GM21381 (cell line): ENCODE data around the gene IMPACT.

Source experiments
- ATAC-seq: cut with Tn5 transposase; IDR thresholded peaks from one replicate; pipeline ENCODE4 v1.9.1; 2021; ENCODE audit warnings: mild to moderate bottlenecking, moderate library complexity; ENCODE audit not compliant: unreplicated experiment

The IMPACT gene

GRCh38 chr18:24426398-24427294 lies at the start of gene IMPACT:
IMPACT (plus strand) TSS chr18:24426670; CDS start chr18:24426757, 87 bp downstream.
- peak; percentile 89 for ATAC-seq

GRCh38 chr18:24378598-24378997 lies 47.9 kb upstream of the IMPACT start:
- no peak for ATAC-seq

DNA sequence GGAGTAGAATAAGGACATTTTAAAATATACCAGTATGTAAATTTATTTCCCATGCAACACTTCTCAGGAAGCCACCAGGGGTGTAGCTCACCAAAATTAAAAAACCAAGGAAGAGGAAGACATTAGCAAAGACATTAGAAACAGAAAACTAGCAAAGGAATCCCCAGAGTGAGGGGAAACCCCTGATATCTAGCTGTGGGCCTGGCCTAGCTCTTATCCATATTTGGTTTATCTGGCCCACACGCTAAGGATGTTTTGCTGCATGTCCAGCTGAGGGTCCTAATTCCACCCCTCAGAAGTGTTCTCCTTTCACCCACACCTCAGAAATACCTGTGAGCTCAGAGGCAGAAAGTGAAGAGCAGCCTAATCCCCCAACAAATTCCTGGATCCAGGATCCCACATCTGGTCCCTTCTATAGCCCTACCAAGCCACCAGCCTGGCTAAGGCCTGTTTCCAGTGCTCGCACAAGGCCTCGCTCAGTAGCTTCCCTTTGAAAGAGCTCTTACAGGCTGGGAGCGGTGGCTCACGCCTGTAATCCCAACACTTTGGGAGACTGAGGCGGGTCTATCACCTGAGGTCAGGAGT lies 46.2 kb upstream of the IMPACT start:
- no peak for ATAC-seq

DNA sequence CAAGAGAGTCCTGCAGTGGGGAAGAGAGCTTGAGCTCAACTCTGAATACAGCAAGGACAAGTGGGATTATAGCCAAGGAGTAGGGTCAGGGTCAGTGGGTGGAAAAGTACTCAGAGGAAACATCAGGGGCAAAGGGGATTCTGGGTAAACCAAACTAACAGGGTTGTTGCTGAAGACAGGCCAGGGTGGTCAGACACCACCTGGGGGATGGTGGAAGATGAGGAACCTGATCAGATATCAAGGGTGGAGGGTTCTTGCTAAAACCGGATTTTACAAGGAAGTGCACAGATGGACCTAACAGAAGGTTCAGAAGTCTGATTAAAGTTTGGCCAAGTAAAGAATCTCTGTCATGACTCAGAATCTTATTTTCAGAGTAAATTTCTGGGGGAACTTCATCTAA lies 45.3 kb upstream of the IMPACT start:
- no peak for ATAC-seq

- ATAC-seq, result no peak
These were observed 39.8 kb upstream of the IMPACT start for GRCh38 chr18:24386681-24387080.

DNA sequence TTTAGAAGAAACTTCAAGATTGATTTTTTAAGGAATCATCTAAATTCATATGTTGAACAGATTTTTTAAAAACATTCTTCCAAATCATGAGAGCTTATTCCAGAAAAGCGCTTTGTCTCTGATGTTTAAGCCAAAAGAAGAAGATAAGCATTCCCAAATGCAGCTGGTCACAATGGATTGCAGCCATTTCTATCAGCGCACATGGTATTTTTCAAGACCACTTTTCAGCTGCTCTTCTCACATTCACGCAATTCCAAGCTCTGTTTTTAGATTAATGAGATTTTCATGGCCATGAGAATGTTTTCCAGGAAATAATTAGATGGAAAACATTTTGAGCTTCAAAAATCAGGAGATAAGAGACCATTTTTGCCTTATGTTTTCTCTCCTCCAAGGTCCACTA lies 37.5 kb upstream of the IMPACT start:
- no peak for ATAC-seq

DNA sequence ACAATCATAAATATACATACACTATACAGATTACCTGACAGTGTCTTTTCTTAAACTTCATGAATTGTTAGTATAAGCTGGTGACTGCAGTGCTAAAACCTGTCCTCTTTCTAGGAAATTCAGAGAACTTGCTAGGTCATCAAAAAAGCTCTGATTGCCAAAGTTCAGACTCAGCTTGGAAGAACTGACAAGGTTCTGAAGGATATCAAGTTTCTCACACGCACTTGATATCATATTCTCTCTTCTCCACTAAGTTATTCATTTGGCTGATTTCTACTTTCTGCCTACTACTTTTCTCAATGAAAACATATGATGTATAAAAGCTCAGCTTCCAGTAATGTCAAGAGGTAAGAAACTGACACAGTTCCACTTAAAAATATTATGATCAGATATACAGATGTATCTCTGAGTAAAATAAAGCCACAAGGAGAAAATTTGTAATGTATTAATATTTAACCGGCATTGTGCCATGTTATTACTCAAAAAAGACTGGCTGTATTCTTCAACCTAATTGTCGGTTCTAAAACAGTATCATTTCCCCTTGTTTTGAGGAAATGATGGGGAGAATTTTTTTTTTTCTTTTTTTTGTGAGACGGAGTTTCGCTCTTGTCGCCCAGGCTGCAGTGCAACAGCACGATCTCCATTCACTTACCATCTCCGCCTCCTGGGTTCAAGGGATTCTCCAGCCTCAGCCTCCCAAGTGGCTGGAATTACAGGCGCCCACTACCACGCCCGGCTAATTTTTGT lies 31.2 kb upstream of the IMPACT start:
- no peak for ATAC-seq

- ATAC-seq, result no peak
These were observed 30.3 kb upstream of the IMPACT start for GRCh38 chr18:24396082-24396633.

DNA sequence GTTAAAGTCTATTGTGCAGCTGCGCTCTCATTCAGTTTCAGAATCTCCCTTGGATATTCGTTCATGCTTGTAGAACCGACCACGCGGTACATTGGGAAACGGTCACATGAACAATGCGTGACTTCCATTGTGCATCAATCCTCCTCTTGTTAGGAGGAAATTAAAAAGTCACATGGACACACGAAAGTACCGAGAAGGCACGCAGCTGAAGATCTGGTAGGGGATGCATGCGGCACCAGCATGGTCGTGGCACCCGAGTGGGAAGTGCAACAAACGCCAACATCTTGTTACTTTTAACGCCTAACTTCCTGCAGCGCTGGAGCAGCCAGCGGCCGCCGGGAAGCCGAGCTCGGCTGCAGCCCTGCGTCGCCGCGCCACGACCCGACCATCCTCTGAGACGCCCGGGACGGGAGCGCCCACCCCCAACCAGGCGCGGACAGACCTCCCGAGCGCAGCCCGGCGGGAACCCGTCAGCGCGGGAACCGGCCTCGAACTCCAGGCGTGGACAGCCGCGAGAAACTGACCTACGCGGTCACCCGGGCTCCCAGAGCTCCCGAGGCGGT lies 29.3 kb upstream of the IMPACT start:
- ATAC-seq, result no peak

- ATAC-seq, result no peak
These were observed 28.6 kb upstream of the IMPACT start, which contains the start of gene OSBPL1A for GRCh38 chr18:24397694-24398368. OSBPL1A (minus strand) TSS chr18:24397824; CDS start chr18:24377533, 20,291 bp downstream.

GRCh38 chr18:24398540-24398939 lies 27.9 kb upstream of the IMPACT start:
- no peak for ATAC-seq

DNA sequence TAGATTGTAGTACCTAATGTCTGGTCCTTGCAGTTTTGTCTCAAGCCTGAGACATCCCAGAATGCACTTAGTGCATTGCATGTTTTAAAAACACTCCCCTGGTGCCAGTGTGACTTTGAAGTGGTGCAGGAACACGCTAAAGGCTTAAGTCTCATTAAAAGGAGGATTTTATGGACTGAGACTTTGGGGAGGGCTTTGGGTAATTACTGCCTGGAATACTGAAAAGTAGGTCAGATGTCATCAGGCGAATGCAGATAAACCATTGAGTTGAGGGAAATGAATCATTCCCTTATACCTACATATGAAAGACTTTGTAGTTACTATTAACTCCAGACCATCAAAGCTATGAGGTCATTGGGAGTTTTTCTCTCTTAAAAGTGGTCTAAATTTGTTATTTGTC lies 25.9 kb upstream of the IMPACT start:
- no peak for ATAC-seq

- ATAC-seq, result no peak
These were observed 24.2 kb upstream of the IMPACT start for GRCh38 chr18:24402209-24402785.

DNA sequence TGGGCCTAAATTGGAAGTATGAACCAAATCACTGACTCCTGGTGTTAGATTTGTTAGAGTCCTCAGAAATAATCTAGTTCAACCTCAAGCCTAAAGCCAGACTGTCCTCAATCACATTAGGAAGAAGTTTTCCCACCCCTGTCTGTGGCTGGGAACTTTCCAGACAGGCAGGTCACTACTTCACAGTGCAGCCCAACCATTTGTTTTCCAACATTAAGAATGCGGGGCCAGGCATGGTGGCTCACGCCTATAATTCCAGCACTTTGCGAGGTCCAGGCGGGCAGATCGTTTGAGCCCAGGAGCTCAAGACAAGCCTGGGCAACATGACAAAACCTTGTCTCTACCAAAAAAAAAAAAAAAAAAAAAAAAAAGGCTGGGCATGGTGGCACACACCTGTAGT lies 23.4 kb upstream of the IMPACT start:
- ATAC-seq, result no peak

DNA sequence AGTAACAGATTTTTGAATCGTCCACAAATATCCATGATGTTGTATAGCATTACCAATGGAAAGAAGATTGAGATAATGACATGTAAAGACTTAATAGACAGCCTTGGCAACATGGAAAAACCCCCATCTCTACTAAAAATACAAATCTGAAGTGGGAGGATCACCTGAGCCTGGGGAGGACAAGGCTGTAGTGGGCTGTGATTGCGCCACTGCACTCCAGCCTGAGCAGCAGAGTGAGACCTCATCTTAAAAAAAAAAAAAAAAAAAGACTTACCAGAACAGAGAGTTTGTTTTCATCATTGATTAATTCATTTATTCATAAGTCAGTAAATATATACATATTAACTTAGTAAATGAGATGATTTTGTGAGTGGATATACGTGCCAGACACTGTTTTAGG lies 21.9 kb upstream of the IMPACT start:
- ATAC-seq, result no peak

DNA sequence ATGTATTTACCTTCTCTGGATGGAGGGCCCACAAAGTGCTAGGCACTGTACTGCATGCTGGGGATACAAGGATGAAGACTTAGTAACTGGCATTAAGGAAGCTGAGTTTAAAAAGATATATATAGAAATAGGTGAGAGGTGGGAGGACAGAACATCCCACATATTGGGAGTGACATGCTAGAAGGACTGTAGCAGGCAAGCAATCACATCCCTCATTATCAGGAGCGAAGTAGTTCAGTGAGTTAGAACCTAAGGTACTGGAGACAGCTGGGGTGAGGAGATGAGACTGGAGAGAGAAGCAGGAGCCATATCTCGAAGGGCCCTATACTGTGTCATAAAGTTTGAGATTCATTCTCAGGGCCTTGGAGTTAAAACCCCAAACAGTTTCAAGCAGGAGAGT lies 18.0 kb upstream of the IMPACT start:
- no peak for ATAC-seq

DNA sequence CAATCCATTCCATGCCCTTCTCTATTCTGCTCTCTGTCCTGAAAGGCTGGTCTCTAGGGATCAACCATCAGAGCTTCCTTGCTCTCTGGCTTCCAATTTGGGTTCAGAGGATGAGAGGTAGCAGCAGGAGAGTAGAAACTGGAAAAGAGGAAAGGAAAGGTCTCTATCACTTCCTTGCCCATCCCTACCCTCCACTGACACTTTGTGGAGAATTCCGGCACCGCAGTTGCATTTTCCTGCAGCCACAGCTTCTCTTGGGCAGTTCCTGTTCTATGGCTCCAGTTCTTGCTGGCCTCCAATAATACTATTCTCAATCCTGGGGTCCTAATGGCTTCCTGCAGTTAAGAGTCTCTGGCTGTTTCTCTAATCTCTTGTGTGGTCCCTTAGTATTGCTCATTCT lies 13.3 kb upstream of the IMPACT start:
- no peak for ATAC-seq

DNA sequence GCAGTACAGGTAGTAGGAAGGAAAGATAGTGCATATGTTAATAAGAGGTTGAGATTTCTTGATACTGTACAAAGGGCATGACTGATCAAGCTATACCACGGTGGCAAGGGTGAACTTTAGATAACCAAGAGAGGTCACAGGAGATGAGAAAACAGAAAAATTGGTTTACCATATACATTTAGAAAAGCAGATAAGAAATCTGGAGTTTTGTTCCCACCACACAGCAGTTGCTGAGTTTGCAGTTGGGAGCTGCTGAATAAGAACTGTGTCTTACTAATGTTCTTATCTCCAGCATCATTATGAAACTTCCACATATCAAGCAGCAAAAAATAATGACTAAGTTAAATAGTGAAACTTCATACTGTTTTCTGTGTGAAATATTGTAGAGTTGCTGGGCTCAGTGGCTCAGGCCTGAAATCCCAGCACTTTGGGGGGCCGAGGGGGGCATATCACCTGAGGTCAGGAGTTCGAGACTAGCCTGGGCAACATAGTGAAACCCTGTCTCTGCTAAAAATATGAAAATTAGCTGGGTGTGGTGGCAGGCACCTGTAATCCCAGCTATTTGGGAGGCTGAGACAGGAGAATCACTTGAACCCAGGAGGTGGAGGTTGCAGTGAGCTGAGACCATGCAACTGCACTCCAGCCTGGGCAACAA lies 12.0 kb upstream of the IMPACT start:
- no peak for ATAC-seq

DNA sequence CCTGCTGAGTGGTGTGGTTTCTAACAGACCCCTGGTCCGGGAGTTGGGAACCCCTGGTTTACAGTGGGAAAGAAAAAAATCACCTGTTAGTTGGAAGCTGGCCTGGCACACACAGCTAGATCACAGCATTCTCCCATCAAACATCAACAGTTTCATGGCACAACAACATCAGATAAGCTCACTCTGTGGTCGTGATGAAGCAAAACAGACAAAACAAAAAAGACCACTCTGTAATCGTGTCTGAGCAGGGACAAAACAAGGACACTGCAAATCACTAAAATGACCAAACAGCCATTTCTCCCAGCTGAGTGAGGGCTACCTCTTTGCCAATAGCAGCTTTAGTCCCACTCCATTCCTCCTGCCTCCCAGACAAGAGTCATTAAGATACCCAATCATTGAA lies 9.0 kb upstream of the IMPACT start:
- no peak for ATAC-seq

DNA sequence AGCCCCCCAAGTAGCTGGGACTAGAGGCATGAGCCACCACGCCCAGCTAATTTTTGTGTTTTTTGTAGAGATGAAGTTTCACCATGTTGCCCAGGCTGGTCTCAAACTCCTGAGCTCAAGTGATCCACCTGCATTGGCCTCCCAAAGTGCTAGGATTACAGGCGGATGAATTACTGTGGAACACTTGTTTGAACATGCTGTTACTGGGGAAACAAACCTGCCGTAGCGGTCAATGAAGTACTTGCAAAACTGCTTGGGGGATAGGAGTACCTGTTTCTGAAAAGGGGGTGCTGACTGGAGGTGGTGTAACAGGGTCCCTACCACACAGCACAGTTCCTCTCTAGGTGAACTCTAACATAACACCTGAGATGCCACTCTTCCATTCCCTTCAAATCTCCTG lies 5.9 kb upstream of the IMPACT start:
- no peak for ATAC-seq
